ENCODE results near the gene PLEKHA7. TPM values are rescaled to one million over a fixed set of nuclear protein-coding genes. Genes with fewer than 3 reads are reported as not detected.

PLEKHA7 gene
- polyA plus RNA-seq, 1 of the 3 experiments (the other 2 are of a cell fraction): 0.12 TPM

GRCh38 chr11:16841481-16841880 lies 172.7 kb downstream of the PLEKHA7 start (continued):
- TF ChIP-seq MAX (IDR thresholded peaks at IDR 0.05; ENCODE audit: low read depth) (no peak), MEF2A (IDR thresholded peaks at IDR 0.05; ENCODE audit: borderline replicate concordance, low read depth) (no peak), FOXM1 (IDR thresholded peaks at IDR 0.05; ENCODE audit: low read depth) (no peak), EP300 (IDR thresholded peaks at IDR 0.05; ENCODE audit: borderline replicate concordance in 1 of 2, low read depth in 1 of 2, low read length in 1 of 2) (no peak), TCF12 (IDR thresholded peaks at IDR 0.05) (no peak), SMC3 (IDR thresholded peaks at IDR 0.05; ENCODE audit: low read depth, low read length) (no peak), JUND (IDR thresholded peaks at IDR 0.05) (no peak)

- no peak overlapping the region for H3K4me2 ChIP-seq
- DNase-seq: no peak
- TF ChIP-seq GATA2 (CRISPR knock-in tag; IDR thresholded peaks at IDR 0.05) (no peak), RXRA (IDR thresholded peaks at IDR 0.05; ENCODE audit: borderline replicate concordance, low read depth) (no peak), MXI1 (IDR thresholded peaks at IDR 0.05; ENCODE audit: low read depth, low read length) (no peak), POLR2AphosphoS5 (IDR thresholded peaks at IDR 0.05; ENCODE audit: low read depth, low read length) (no peak), EP300 (IDR thresholded peaks at IDR 0.05; ENCODE audit: borderline replicate concordance in 1 of 2, low read depth in 1 of 2, low read length in 1 of 2) (no peak), GABPA (IDR thresholded peaks at IDR 0.05; ENCODE audit: low read depth) (no peak), RFX5 (IDR thresholded peaks at IDR 0.05; ENCODE audit: low read length) (no peak), REST (IDR thresholded peaks at IDR 0.05; ENCODE audit: low read depth, low read length) (no peak), FOXM1 (IDR thresholded peaks at IDR 0.05; ENCODE audit: low read depth) (no peak), YY1 (IDR thresholded peaks at IDR 0.05; ENCODE audit: low read depth) (no peak), USF2 (IDR thresholded peaks at IDR 0.05; ENCODE audit: borderline replicate concordance, low read depth, low read length) (no peak), FOSL2 (IDR thresholded peaks at IDR 0.05; ENCODE audit: borderline replicate concordance, low read depth) (no peak), TCF12 (IDR thresholded peaks at IDR 0.05) (no peak), USF1 (IDR thresholded peaks at IDR 0.05; ENCODE audit: borderline replicate concordance, low read depth) (no peak), RAD21 (IDR thresholded peaks at IDR 0.05; ENCODE audit: low read length) (no peak), IRF3 (IDR thresholded peaks at IDR 0.05; ENCODE audit: low read depth, low read length) (no peak), NFIC (IDR thresholded peaks at IDR 0.05; ENCODE audit: borderline replicate concordance) (no peak)
- no peaks in the 10 kb centered on the region for H3F3A ChIP-seq (replicated peaks; ENCODE audit: insufficient read depth)
- H3K79me2 ChIP-seq (ENCODE audit: insufficient read depth): no peaks in the 10 kb centered on the region
- H3K4me3 ChIP-seq (ENCODE audit: low read depth in 2 of 2, low read length in 1 of 2): no peak overlapping the region
- POLR2A ChIA-PET: no interaction called here
- H3K36me3 ChIP-seq (replicated peaks in 1 of 2; ENCODE audit: control insufficient read depth in 1 of 2, insufficient read depth in 2 of 2, low read length in 1 of 2): no peaks in the 10 kb centered on the region
- no peaks in the 10 kb centered on the region for H3K4me1 ChIP-seq (ENCODE audit: control insufficient read depth in 1 of 2, insufficient read depth in 2 of 2, low read depth in 1 of 2, low read length in 1 of 2)
- no peaks in the 10 kb centered on the region for H3K27me3 ChIP-seq (ENCODE audit: insufficient read depth)
- H4K20me1 ChIP-seq (ENCODE audit: insufficient read depth): no peaks in the 10 kb centered on the region
- no peak overlapping the region for H3K27ac ChIP-seq (ENCODE audit: low read depth in 2 of 2, low read length in 1 of 2)
- H2AFZ ChIP-seq (ENCODE audit: low read depth): no peak overlapping the region
- H3K9me3 ChIP-seq: no peaks in the 10 kb centered on the region
- 46% methylated on average over 2 of the region's 2 CpGs for WGBS (ENCODE audit: low lambda C conversion rate)
- H3K9ac ChIP-seq: no peak overlapping the region
- H3K9me2 ChIP-seq: no peaks in the 10 kb centered on the region
- CTCF ChIA-PET: interaction anchor here (1.1 to 3.0 kb wide), 3 partner anchors 17 to 55 kb away, joined by 3 to 15 read pairs (median 4); no protein-coding TSS in a partner anchor
Observed at GRCh38 chr11:16840951-16841350, 173.3 kb downstream of the PLEKHA7 start.
